KMS-11 (cell line): ENCODE measurements around the gene ATP2A3.

Source experiments
- H2AFZ ChIP-seq: fragments of 200-600 bp; sonication (generic); 2 replicates; pipeline ENCODE4 v1.6.1; 2016; ENCODE audit warnings: antibody characterized with exemption, mixed run types, low read depth
- H3K27ac ChIP-seq: fragments of 200-600 bp; sonication (generic); 2 replicates; pipeline ENCODE4 v1.6.1; 2016; ENCODE audit warnings: mild to moderate bottlenecking, mixed run types
- H3K27me3 ChIP-seq: fragments of 200-600 bp; sonication (generic); 2 replicates; pipeline ENCODE4 v1.6.1; 2017; ENCODE audit warnings: mild to moderate bottlenecking, low read depth, mixed run types, moderate library complexity; ENCODE audit not compliant: insufficient read depth
- H3K36me3 ChIP-seq: fragments of 200-600 bp; sonication (generic); 2 replicates; pipeline ENCODE4 v1.6.1; 2017; ENCODE audit warnings: mild to moderate bottlenecking, mixed run types; ENCODE audit not compliant: insufficient read depth
- H3K4me1 ChIP-seq: fragments of 200-600 bp; sonication (generic); 2 replicates; pipeline ENCODE4 v1.6.1; 2016; ENCODE audit warnings: mild to moderate bottlenecking, low read depth, mixed run types; ENCODE audit not compliant: poor library complexity, severe bottlenecking
- H3K4me2 ChIP-seq: fragments of 200-600 bp; sonication (generic); 2 replicates; pipeline ENCODE4 v1.7.0; 2016; ENCODE audit warnings: mild to moderate bottlenecking, mixed run types
- H3K4me3 ChIP-seq: fragments of 200-600 bp; sonication (generic); IDR thresholded peaks from 2 replicates; pipeline ENCODE4 v1.6.1; 2017; ENCODE audit warnings: low read depth, low read length, mixed read lengths; ENCODE audit not compliant: insufficient read depth
- H3K79me2 ChIP-seq: fragments of 200-600 bp; sonication (generic); 2 replicates; pipeline ENCODE4 v1.6.1; 2016; ENCODE audit warnings: low read depth, mixed run types; ENCODE audit not compliant: insufficient read depth
- H3K9ac ChIP-seq: fragments of 200-600 bp; sonication (generic); 2 replicates; pipeline ENCODE4 v1.6.1; 2016; ENCODE audit warnings: mild to moderate bottlenecking, mixed run types
- H4K20me1 ChIP-seq: fragments of 200-600 bp; sonication (generic); 2 replicates; pipeline ENCODE4 v1.6.1; 2016; ENCODE audit warnings: mild to moderate bottlenecking, mixed run types; ENCODE audit not compliant: insufficient read depth
- TF ChIP-seq, protein P1 (sequence below): fragments of 200-600 bp; sonication (generic); conservative IDR thresholded peaks from 2 replicates; pipeline ENCODE4 v1.6.1; 2017; ENCODE audit warnings: low read depth, mild to moderate bottlenecking, antibody characterized with exemption, low read length, moderate library complexity, mixed read lengths

The ATP2A3 gene

GRCh38 chr17:3965118-3965800 is 1.0 kb upstream of the ATP2A3 start:
- no peak overlapping the region for H3K4me3 ChIP-seq
- H3K4me1 ChIP-seq = peaks cover 29% of the 10 kb centered on the region
- H3K36me3 ChIP-seq = no peaks in the 10 kb centered on the region
- no peaks in the 10 kb centered on the region for H3K27me3 ChIP-seq
- peaks cover 22% of the 10 kb centered on the region for H3K79me2 ChIP-seq
- H3K9ac ChIP-seq = no peak overlapping the region; the same call in 1 of the 2 replicates
- H3K4me2 ChIP-seq = peak overlapping the region; percentile 71
- peak overlapping the region; percentile 43 for H3K27ac ChIP-seq
- H2AFZ ChIP-seq = peak overlapping the region; percentile 90; the same call in 1 of the 2 replicates
- TF ChIP-seq, protein P1, sequence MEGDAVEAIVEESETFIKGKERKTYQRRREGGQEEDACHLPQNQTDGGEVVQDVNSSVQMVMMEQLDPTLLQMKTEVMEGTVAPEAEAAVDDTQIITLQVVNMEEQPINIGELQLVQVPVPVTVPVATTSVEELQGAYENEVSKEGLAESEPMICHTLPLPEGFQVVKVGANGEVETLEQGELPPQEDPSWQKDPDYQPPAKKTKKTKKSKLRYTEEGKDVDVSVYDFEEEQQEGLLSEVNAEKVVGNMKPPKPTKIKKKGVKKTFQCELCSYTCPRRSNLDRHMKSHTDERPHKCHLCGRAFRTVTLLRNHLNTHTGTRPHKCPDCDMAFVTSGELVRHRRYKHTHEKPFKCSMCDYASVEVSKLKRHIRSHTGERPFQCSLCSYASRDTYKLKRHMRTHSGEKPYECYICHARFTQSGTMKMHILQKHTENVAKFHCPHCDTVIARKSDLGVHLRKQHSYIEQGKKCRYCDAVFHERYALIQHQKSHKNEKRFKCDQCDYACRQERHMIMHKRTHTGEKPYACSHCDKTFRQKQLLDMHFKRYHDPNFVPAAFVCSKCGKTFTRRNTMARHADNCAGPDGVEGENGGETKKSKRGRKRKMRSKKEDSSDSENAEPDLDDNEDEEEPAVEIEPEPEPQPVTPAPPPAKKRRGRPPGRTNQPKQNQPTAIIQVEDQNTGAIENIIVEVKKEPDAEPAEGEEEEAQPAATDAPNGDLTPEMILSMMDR = no peak
- H4K20me1 ChIP-seq = no peaks in the 10 kb centered on the region

DNA sequence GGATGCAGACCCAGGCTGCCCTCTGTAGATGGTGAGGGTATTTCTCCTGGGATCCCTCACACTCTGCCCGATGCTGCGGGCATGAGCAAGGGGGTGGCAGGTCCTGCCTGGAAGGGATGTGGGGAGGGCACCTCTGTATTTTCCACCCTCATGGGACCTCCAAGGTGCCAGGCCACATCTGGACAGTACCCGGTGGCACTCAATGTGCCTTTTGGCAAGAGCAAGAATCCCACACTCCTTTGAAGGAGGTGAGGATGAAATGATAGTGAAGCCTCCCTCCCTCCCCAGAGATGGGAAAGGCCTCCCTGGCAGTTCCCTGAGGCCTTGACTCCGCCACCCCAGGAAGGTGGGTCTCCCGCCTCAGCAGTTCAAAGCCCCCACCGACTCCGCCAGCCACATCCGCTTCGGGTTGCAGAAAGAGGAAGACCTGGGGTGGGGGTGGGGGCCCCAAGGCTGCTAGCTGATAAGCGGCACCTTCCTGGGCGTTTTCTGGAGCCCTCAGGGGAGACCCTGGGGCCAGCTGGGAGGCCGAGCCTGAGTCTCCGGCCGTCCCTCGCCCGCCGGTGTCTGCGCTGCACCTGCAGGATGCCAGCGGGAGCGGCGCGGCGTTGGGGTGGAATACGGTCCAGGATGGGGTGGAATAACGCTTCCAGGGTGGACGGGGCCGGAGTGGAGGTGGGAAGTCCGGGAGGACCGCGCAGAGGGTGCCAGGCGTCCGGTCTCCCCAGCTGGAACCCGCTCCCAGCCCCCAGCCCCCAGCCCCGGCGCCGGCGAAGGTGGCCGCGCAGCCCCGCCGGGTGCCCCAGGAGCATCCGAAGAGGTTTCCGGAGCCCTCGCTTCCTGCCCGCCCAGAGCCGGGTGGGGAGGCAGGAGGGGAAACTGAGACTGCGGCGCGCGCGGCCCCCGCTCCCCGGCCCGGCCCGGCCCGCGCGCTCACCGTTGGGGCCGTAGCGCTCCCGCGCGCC is 718 bp downstream of the ATP2A3 start:
- Histone ChIP-seq H3K9ac (peak overlapping the region; percentile 27), H3K36me3 (no peaks in the 10 kb centered on the region), H3K4me1 (peaks cover 41% of the 10 kb centered on the region), H4K20me1 (no peaks in the 10 kb centered on the region), H3K4me3 (no peak overlapping the region), H3K27ac (no peak overlapping the region), H3K79me2 (peaks cover 34% of the 10 kb centered on the region), H3K27me3 (no peaks in the 10 kb centered on the region), H3K4me2 (peak overlapping the region; percentile 80), H2AFZ (no peak overlapping the region; the same call in 1 of the 2 replicates)
- TF ChIP-seq, protein P1 = no peak

- Histone ChIP-seq H3K27me3 (no peaks in the 10 kb centered on the region), H3K4me3 (no peak overlapping the region), H2AFZ (no peak overlapping the region), H3K36me3 (no peaks in the 10 kb centered on the region), H4K20me1 (no peaks in the 10 kb centered on the region), H3K79me2 (peaks cover 34% of the 10 kb centered on the region), H3K9ac (no peak overlapping the region), H3K4me1 (peaks cover 41% of the 10 kb centered on the region), H3K4me2 (peak overlapping the region; percentile 80), H3K27ac (no peak overlapping the region)
- TF ChIP-seq, protein P1 = no peak
Observed at GRCh38 chr17:3962965-3963236, 1.3 kb downstream of the ATP2A3 start.

- H4K20me1 ChIP-seq = no peaks in the 10 kb centered on the region
- H3K4me2 ChIP-seq = peak overlapping the region; percentile 80
- no peaks in the 10 kb centered on the region for H3K27me3 ChIP-seq
- H3K79me2 ChIP-seq = peaks cover 34% of the 10 kb centered on the region
- H2AFZ ChIP-seq = no peak overlapping the region
- H3K4me1 ChIP-seq = peaks cover 41% of the 10 kb centered on the region
- H3K9ac ChIP-seq = no peak overlapping the region
- TF ChIP-seq, protein P1 = no peak
- H3K4me3 ChIP-seq = no peak overlapping the region
- peak overlapping the region; percentile 35; the same call in 1 of the 2 replicates for H3K27ac ChIP-seq
- H3K36me3 ChIP-seq = no peaks in the 10 kb centered on the region
Observed at GRCh38 chr17:3962217-3962964, 1.8 kb downstream of the ATP2A3 start.
